SK-MEL-5 (cell line): ENCODE data around the gene ADAM30. TPM values are rescaled to one million over a fixed set of nuclear protein-coding genes. Genes with fewer than 3 reads are reported as not detected.

ENCODE experiments used
- DNase-seq: peaks from one replicate; pipeline ENCODE4 v3.0.0-alpha.2; 2016; ENCODE audit warnings: low read depth, low spot score
- in situ Hi-C: cut with HindIII; loops from 2 replicates; pipeline ENCODE4 v1.10.0; 2016; ENCODE audit warnings: low sequenced_read_pairs, high pct_unique_total_duplicates, low pct_unique_long_range_greater_than_20kb
- total RNA-seq: library from RNA; depleted of rRNA; stranded (reverse); fragments of >200 nt; shearing (Covaris generic); gene quantifications from 2 replicates; pipeline ENCODE4 v1.2.3, GENCODE V29; 2014

ADAM30 gene
- total RNA-seq, 1 experiment from 2014 or later, result not detected

DNA sequence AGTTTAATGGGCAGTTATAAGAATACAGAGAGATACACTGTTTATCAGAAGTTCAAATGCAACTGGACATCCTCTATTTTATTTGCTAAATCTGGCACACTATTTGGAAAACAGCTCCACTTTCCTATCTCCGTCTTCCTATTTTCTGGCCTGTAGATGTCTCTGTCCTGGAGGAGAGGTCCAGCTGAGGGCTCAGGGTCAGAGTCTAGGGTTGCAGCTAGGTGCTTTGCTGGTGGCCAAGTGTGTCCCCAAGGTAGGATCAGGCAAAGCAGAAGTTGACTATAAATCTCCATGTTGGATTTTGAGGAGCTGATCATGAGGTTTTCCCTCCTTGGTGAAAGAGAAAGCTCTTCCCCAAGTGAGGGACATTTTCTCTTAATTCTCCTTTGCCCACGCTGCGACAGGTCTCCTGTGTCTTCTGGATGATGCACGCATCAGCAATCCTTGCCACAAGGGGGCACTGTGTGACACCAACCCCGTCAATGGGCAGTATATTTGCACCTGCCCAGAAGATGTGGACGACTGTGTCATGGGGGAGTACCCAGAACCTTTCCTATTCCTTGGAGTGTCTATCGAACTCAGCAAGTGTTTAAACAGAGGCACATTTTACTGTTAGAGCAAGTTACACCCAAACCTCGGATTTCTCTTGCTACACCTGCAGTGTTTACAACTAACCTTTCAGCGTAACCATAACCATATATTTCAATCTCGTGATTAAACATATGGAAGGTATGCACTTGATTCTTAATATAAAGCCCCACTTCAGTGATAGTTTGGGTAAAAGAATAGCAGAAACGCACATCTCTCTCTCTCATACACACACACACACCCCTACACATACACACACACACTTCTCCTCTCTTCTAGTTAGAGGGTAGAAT is 10.2 kb downstream of the ADAM30 start:
- in situ Hi-C loops, result no loop called here
- peak; percentile 75 for DNase-seq

DNA sequence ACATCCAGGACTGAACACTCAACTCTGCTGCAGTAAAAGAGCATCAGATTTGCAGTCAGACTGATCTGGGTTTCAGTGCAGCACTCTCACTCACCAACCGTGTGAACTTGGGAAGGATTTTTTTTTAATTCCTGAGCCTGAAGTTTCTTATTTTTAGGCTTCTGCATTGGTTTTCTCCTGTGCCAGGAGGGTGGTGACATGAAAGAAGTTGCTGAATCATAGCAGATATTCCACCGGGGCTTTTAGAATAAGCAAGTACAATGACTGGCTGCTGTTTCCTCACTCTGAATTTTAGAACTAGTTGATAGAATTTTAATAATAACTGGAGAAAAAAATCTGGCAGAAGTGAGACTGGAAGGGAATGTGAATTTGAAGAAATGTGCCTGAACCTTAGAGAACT is 11.6 kb downstream of the ADAM30 start:
- in situ Hi-C loops, result no loop called here
- no peak for DNase-seq

DNA sequence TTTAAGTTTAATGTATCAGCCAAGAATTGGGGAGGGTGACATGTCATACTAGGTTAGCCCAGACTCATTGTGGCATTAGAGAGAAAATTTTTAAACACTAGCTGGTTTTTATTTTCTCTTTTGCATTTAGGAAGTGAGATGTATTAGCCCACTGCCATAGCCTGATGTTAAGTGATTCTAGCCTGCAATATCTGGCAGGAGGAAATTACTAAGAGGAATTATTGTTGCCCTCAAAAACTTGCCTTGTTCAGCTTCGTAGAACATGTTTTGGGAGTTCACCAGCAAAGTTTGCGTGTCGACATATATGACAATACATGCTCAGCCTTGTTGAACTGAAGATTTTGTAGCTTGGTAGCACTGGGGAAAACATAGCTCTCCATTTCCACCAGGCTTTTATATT is 12.5 kb downstream of the ADAM30 start:
- in situ Hi-C loops, result no loop called here
- no peak for DNase-seq

DNA sequence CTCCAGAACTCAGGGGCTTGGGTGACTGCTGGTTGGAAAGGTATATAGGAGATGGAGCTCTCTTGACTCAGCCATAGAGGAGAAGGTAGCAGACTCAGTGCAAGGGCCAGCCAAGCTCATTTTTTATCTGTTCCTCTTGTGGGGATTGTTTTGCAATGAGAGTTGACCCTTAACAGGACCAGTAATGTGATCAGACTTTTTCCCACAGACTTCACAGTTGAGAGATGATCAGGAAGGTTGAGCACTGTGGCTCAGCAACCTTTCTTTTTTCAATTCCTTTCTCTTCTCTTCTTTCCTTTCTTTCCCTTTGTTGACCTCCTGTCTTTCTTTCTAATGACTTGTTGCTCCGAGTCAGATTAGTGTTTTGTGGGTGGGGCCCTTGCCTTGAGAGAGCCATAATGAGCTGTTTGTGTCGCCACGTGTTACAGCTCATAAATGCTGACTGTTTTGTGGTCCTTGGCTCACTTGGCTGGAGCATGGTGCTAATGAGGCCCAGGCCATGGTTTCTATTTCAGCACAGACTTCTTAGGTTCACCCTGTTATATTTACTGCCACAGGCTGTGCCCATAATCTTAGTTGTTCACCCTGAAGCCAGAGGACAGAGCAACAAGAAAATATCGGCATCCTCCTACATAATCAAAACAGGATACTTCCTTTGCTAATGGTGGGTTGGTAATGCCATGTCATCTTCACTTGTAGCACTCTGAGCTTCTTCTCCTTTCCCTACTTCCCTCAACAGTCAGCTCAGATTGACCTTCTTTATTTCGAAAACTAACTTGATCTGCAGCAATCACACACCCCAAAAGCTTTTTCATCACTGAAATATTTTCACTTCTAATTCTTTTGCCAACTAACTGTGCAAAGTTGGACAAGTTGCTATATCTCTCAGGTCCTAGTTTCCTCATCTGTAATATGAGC is 13.9 kb downstream of the ADAM30 start:
- DNase-seq, result no peak
- in situ Hi-C loops, result no loop called here

DNA sequence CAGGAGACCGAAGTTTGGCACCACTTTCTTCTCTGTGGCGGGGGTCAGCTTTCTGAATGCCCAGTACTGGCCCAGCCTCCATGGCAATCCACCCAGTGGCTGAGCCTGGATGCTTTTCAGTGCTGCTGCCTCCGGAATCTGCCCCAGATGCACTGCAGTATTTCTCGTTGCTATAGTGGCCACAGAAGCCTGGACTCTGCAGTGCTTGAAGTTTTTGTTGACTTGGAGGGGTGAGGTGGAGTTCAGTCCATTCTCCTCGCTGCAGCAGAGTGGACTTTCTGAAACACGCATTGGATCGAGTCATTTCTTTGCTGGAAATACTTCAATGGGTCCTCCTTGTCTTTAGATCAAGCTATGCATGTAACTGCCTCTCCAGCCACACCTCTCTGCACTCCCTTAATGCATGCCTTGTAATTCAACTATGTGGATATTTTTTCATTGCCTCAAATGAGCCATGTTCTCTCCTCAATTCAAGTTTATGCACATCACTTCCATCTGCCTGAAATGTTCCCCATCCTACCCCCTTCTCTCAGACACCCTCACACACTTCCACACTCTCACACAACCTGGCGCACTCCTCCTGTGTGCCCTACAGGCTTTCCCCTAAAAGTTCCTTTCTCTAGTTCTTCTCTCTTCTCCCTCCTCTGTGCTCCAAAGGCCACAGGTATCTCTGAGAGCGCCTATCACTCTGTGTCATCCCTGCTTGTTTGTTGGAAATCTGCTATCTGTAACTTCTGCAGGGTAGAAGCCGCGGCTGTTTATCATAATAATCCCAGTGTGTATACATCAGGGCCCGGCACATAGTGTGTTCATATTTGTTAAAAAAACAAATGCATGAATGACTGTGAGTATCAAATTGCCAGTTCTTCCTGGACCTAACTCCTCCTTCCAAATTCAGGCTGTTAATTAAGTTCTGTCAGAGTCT is 16.5 kb downstream of the ADAM30 start:
- in situ Hi-C loops, result no loop called here
- no peak for DNase-seq

DNA sequence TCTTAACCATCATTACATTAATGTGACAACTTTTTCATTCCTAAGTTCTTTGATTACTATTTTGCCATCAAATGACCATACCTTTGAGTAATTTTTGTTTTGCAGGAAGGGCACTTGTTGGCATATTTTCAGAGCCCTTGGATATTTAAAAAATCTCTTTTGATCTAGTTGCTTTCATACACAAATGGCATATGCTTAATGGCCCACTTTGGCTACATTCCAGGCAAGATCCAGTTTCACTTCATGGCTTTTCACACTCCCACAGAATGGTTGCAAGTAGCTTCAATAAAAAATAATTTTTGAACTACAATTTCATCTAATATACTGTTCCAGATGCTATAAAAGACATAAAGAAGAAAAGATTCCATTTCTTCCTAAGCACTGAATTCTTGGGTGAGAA is 18.1 kb downstream of the ADAM30 start:
- no peak for DNase-seq
- in situ Hi-C loops, result no loop called here

DNA sequence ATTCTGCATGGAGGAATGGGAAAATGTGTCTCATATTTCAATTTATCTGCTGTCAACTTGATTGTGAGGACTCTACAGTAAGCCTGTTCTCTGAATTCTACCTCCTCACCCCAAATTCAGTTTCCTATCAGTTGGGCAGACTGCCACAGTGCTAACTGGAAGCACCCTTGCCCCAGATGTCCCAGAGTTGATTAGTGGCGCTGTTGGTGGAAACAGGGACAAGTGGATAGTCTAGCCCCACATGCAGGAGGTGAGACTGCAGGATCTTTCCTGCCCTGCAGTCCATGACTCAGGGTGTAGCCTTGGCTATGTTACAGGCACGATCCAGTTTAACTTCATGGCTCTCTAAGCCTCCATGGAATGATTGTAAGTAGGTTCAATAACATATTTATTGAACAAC is 22.1 kb downstream of the ADAM30 start:
- in situ Hi-C loops, result no loop called here
- no peak for DNase-seq

DNA sequence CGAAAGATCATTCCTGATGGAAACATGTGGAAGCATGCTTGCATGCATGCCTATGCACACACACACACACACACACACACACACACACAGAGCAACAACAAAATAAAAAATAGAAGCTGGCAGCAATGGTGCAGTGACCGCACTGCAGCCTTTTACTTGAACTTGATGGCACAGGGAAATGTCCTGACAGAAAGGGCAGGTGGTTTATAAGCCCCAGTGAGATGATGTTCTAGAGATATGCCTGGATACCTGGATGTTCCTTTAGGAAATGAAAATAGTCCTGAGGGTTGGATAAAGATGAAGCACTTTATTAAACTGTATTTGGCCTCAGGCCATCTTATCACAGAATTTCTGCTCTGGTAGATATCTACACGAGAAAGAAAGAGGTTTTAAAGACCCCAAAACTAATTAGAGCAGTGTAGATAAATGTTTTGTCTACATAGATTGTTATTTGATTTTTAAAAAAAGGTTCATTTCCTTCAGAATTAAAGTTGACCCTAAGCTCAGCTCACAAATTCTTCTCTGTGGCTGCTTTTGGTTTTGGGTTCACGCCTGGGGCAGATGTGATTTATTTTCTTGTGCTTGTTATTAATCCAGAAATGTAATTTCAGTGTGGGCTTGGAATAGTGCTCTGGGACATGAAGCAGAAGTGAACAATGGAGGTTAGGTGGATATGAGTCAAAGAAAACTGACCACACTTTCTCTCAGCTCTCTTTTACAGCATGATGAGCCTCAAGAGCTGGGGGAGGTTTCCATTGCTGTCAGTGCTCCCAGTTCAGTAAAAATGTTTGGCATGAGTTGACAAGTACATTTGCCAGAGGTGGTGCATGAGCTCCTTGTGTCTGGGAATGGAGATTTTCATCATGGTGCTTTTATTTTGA is 22.9 kb downstream of the ADAM30 start:
- no peak for DNase-seq
- in situ Hi-C loops, result no loop called here

DNA sequence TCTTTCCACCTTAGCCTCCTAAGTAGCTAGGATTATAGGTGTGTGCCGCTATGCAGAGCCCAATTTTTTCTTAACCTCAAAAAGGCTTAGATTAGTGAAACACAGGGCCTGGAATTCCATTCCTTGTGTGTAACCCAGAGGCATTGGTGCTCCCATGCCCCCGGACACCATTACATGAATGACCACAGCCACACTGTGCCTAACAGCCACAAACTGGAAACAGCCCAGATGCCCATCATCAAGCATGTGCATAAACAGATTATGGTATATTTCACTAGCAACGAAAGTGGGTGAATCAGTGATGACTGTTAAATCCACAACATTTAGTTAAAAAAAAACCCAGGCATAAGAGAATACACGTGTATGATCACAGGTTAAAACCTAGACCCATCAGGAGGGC is 24.4 kb downstream of the ADAM30 start:
- DNase-seq, result no peak
- in situ Hi-C loops, result no loop called here

DNA sequence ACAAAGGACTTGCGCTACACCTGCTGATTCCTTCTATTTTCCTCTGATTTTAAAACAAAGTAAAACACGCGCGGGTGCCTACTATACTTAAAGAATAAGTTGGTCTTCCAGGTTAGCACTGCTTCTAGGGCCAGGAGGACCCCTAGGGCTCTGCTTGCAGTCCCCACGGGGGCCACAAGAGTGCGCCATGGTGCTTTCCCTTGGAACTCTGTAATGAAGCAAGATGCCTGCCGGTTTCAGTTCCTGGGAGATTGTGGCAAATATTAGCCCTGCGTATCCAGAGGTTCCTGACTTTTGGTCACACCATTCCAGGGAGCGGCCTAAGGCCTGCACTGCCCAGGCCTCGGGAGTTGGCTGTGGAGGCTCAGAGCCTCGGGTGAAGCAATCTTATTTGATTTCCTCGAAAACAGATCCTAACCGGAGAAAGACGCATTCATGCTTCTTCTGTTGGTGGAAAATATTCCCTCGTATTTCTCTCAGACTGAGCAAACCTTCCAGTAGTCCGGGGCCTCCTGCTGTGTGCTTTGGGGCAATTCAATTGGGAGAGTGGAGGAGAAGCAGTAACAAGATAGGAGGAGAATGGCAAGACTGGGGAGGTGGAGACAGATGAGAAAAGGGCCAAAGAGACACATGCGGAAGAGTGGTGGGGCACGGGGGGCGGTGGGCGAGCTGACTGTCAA is 25.3 kb downstream of the ADAM30 start:
- in situ Hi-C loops, result no loop called here
- DNase-seq, result peak; percentile 87

DNA sequence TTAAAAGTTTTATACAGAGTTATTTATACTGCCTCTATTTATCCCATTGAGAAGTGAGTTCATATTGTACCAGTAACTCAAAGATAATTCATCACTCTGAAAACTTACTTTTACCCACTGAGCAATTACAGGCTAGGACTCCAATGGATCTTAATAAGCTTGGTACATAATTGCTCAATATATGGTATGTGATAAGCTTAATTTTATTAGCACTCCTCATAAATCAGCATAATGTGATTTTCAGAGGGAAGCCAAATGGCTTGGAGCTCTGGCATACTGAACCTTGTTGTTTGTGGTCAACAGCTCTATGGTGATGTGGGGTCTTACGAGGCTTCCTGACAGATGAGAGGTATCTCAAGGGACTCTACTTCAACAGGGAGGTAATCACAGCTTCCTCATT is 26.3 kb downstream of the ADAM30 start:
- no peak for DNase-seq
- in situ Hi-C loops, result no loop called here

DNA sequence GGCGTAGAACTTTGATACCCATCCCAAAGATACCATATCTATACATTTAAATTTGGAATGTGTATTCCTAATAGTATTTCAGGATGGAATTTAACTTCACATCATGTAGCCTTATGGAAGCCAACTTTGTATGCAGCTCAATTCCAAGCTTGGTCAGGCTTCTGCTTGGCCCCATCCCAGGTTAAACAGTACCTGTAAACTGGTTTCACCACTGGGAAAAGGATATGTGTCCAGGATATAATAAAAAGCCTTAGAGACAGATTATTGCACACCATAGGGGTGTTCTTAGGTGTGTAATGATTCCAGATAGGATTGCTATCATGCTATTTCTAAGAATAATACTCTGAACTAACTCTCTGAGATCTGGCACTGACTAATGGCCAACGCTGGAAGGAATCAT is 28.1 kb downstream of the ADAM30 start:
- in situ Hi-C loops, result no loop called here

DNA sequence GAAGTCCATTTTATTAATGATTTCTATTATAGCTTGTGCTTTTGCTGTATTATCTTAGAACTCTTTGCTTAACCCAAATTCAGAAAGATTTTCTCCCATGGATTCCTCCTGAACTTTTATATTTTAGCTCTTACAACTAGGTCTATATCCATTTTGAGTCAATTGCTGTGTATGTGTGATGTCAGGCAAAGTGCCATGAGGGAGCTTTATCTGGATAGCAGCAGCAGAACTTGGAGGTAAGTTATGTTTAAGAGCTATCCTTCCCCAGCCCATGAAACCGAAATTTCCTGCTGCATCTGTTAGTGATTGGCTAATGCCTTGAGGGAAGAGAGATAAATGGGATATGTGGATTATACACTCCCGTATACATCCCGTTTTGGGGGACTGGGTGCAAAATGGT is 29.9 kb downstream of the ADAM30 start:
- in situ Hi-C loops, result no loop called here
- DNase-seq, result no peak

More for the DNA sequence above, 28.1 kb downstream of the ADAM30 start:
- no peak for DNase-seq

DNA sequence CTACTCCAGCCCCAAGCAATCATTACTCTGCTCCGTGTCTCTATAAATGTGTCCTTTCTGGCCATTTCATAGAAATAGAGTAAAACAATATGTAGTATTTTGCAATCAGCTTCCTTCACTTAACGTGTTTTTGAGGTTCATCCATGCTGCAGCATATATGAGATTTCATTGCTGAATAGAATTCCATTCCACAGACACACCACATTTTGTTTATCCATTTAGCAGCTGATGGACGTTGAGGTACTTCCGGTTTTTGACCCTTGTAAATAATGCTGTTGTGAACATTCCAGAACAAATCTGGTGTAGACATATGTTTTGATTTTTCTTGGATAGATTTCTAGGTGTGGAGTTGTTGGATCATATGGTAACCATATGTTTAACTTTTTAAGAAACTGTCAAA is 30.7 kb downstream of the ADAM30 start:
- DNase-seq, result no peak

DNA sequence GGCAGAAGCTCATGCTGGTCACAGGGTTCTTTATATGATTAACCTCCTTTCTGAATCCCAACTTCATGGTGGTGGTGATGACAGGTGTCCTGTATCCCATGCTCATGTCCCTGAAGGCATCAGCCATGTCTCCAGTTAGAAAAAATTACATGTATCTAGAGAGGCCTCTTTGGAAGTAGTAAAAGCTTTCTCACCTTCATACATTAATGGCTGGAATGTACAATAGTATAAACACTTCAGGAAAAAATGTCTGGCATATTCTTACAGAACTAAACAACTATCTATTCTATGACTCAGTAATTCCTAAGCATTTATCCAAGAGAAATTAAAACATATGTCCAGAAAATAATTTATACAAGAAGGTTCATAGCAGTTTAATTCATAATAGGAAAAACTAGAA is 34.0 kb downstream of the ADAM30 start:
- in situ Hi-C loops, result no loop called here
- no peak for DNase-seq

More for the DNA sequence above, 30.7 kb downstream of the ADAM30 start:
- in situ Hi-C loops, result no loop called here

DNA sequence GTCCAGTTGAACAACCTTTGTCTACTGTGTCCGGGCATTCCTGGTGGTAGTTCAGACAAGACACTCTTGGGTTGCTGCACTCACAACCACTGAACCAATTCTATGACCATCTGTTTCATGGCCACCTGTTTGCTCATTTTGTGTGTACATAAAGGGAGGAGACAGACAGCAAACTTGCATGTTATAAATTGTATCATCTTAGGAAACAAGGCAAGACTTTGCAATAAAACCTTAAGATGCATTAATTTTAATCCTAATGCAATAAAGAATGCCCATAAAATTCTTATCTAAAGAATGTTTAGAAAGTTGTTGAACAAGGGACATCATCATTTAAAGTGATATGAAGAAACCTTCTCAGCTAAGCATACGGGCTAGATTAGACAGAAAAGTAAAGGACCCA is 34.8 kb downstream of the ADAM30 start:
- DNase-seq, result no peak
- in situ Hi-C loops, result no loop called here
